Parathyroid adenoma (tissue), 2 donors: Measurements from ENCODE around the gene SESTD1.

ENCODE experiments used
- H2AFZ ChIP-seq: fragments of 300-600 bp; sonication (generic); one replicate; pipeline ENCODE4 v1.7.0; 2017; ENCODE audit warnings: antibody characterized with exemption, mild to moderate bottlenecking
- H3K27ac ChIP-seq: fragments of 300-600 bp; sonication (generic); one replicate; pipeline ENCODE4 v1.7.0; 2017
- H3K27me3 ChIP-seq: fragments of 300-600 bp; sonication (generic); one replicate; pipeline ENCODE4 v1.7.0; 2017; ENCODE audit warnings: low read length; ENCODE audit not compliant: control insufficient read depth, insufficient read depth
- H3K36me3 ChIP-seq: fragments of 300-600 bp; sonication (generic); one replicate; pipeline ENCODE4 v1.7.0; 2017; ENCODE audit warnings: low read length; ENCODE audit not compliant: control insufficient read depth, insufficient read depth
- H3K4me1 ChIP-seq: fragments of 300-600 bp; sonication (generic); one replicate; pipeline ENCODE4 v1.7.0; 2017; ENCODE audit warnings: control low read depth
- H3K4me2 ChIP-seq: fragments of 300-600 bp; sonication (generic); one replicate; pipeline ENCODE4 v1.7.0; 2017; ENCODE audit warnings: low read length
- H3K4me3 ChIP-seq: fragments of 300-600 bp; sonication (generic); one replicate; pipeline ENCODE4 v1.7.0; 2017; ENCODE audit warnings: low read depth, low read length
- H3K79me2 ChIP-seq: fragments of 300-600 bp; sonication (generic); one replicate; pipeline ENCODE4 v1.7.0; 2017; ENCODE audit warnings: control low read depth
- H3K9ac ChIP-seq: fragments of 300-600 bp; sonication (generic); one replicate; pipeline ENCODE4 v1.7.0; 2017; ENCODE audit warnings: mild to moderate bottlenecking
- H3K9me3 ChIP-seq: fragments of 300-600 bp; sonication (generic); one replicate; pipeline ENCODE4 v1.7.0; 2017; ENCODE audit warnings: low read length; ENCODE audit not compliant: control insufficient read depth
- TF ChIP-seq, protein P1 (sequence below): fragments of 300-600 bp; sonication (generic); IDR thresholded peaks from one replicate; pipeline ENCODE4 v1.7.0; 2017; ENCODE audit warnings: antibody characterized with exemption, mild to moderate bottlenecking
- donor health status: primary hyperparathyroidism.

SESTD1 gene

DNA sequence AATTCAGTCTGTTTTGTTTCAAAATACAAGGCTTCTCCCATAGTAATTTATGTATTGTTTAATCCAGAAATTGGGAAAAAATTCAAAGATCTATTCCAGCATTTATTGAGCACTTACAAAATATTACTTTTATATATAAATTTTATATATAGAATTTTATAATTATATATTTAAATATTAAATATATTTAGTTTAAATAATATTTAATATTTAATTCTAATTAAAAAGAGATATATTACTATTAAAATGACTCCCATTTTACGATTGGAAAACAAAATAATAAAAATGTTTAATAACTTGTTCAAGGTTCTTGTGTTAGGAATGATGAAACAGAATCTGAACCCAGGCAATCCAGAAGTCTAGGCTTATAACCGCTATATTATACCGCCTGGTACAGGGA lies 40.5 kb upstream of the SESTD1 start:
- no peak overlapping the region for H3K27ac ChIP-seq
- no peaks in the 10 kb centered on the region for H3K36me3 ChIP-seq
- H3K4me2 ChIP-seq: no peak overlapping the region
- no peaks in the 10 kb centered on the region for H3K4me1 ChIP-seq
- TF ChIP-seq, protein P1, sequence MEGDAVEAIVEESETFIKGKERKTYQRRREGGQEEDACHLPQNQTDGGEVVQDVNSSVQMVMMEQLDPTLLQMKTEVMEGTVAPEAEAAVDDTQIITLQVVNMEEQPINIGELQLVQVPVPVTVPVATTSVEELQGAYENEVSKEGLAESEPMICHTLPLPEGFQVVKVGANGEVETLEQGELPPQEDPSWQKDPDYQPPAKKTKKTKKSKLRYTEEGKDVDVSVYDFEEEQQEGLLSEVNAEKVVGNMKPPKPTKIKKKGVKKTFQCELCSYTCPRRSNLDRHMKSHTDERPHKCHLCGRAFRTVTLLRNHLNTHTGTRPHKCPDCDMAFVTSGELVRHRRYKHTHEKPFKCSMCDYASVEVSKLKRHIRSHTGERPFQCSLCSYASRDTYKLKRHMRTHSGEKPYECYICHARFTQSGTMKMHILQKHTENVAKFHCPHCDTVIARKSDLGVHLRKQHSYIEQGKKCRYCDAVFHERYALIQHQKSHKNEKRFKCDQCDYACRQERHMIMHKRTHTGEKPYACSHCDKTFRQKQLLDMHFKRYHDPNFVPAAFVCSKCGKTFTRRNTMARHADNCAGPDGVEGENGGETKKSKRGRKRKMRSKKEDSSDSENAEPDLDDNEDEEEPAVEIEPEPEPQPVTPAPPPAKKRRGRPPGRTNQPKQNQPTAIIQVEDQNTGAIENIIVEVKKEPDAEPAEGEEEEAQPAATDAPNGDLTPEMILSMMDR: no peak
- no peak overlapping the region for H3K4me3 ChIP-seq
- no peaks in the 10 kb centered on the region for H3K27me3 ChIP-seq
- no peak overlapping the region for H3K9ac ChIP-seq
- no peak overlapping the region for H2AFZ ChIP-seq
- H3K79me2 ChIP-seq: no peaks in the 10 kb centered on the region
- no peaks in the 10 kb centered on the region for H3K9me3 ChIP-seq

GRCh38 chr2:179304424-179304823 lies 39.8 kb upstream of the SESTD1 start:
- no peaks in the 10 kb centered on the region for H3K4me1 ChIP-seq
- TF ChIP-seq, protein P1: no peak

DNA sequence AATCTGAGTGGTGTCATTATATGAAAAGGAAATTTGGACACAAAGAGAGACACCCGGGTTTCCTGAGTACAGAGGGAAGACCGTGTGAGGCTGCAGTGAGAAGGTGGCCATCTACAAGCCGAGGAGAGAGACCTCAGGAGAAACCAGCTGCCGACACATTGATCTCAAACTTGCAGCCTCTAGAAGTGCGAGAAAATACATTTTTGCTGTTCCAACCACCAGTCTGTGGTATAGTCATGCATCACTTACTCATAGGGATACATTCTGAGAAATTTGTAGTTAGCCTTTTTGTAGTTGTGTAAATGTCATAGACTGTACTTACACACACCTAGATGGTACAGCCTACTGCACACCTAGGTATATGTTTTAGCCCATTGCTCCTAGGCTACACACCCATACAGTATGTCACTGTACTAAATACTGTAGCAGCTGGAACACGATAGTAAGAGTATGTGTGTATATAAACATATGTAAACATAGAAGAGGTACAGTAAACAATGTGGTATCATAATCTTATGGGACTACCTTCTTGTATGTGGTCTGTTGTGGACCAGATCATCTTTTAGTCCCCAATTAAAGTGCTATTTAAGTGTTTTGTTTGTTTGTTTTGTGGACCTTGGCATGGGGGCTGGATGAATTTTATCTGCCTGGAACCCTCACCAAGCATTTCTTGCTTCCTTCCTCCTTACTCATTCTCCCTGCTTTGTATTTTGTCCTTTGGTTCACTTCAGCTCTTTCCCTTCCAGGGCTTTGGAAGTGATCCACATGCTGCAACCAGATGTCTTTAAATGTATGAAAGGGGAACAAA lies 38.3 kb upstream of the SESTD1 start:
- TF ChIP-seq, protein P1: no peak
- no peaks in the 10 kb centered on the region for H3K27me3 ChIP-seq
- H3K4me2 ChIP-seq: no peak overlapping the region
- H3K27ac ChIP-seq: no peak overlapping the region
- H2AFZ ChIP-seq: no peak overlapping the region
- no peaks in the 10 kb centered on the region for H3K4me1 ChIP-seq
- no peaks in the 10 kb centered on the region for H3K36me3 ChIP-seq
- no peak overlapping the region for H3K9ac ChIP-seq
- no peaks in the 10 kb centered on the region for H3K79me2 ChIP-seq
- no peaks in the 10 kb centered on the region for H3K9me3 ChIP-seq
- no peak overlapping the region for H3K4me3 ChIP-seq

More at GRCh38 chr2:179304424-179304823, 39.8 kb upstream of the SESTD1 start:
- H3K27ac ChIP-seq: no peak overlapping the region
- no peaks in the 10 kb centered on the region for H3K9me3 ChIP-seq
- H3K9ac ChIP-seq: no peak overlapping the region
- H3K4me2 ChIP-seq: no peak overlapping the region
- no peaks in the 10 kb centered on the region for H3K27me3 ChIP-seq
- H3K36me3 ChIP-seq: no peaks in the 10 kb centered on the region
- no peak overlapping the region for H3K4me3 ChIP-seq
- no peak overlapping the region for H2AFZ ChIP-seq
- H3K79me2 ChIP-seq: no peaks in the 10 kb centered on the region

GRCh38 chr2:179302149-179302548 lies 37.5 kb upstream of the SESTD1 start:
- TF ChIP-seq, protein P1: no peak
- Histone ChIP-seq H3K9ac (no peak overlapping the region), H3K4me3 (no peak overlapping the region), H3K4me2 (no peak overlapping the region), H3K9me3 (no peaks in the 10 kb centered on the region), H3K27me3 (no peaks in the 10 kb centered on the region), H3K27ac (no peak overlapping the region), H2AFZ (no peak overlapping the region), H3K4me1 (no peaks in the 10 kb centered on the region), H3K79me2 (no peaks in the 10 kb centered on the region), H3K36me3 (no peaks in the 10 kb centered on the region)

GRCh38 chr2:179298666-179299065 lies 34.0 kb upstream of the SESTD1 start:
- no peak overlapping the region for H3K9ac ChIP-seq
- H3K4me3 ChIP-seq: no peak overlapping the region
- no peak overlapping the region for H3K27ac ChIP-seq
- no peak overlapping the region for H3K4me2 ChIP-seq
- no peaks in the 10 kb centered on the region for H3K4me1 ChIP-seq
- no peaks in the 10 kb centered on the region for H3K79me2 ChIP-seq
- no peaks in the 10 kb centered on the region for H3K27me3 ChIP-seq
- TF ChIP-seq, protein P1: no peak
- H3K9me3 ChIP-seq: no peaks in the 10 kb centered on the region
- H2AFZ ChIP-seq: no peak overlapping the region
- H3K36me3 ChIP-seq: no peaks in the 10 kb centered on the region
